SKM-1 (cell line): Measurements from ENCODE around the gene SDR42E2.
"Not testable (repeated sequence)": the region's sequence is repeated elsewhere in the genome, so short reads cannot be mapped to it uniquely, and the experiment has no call there.

ENCODE experiments used
- DNase-seq: peaks from one replicate; lab custom pipeline; 2025; ENCODE audit not compliant: unreplicated experiment; lab: John Stamatoyannopoulos, UW

SDR42E2 gene

DNA sequence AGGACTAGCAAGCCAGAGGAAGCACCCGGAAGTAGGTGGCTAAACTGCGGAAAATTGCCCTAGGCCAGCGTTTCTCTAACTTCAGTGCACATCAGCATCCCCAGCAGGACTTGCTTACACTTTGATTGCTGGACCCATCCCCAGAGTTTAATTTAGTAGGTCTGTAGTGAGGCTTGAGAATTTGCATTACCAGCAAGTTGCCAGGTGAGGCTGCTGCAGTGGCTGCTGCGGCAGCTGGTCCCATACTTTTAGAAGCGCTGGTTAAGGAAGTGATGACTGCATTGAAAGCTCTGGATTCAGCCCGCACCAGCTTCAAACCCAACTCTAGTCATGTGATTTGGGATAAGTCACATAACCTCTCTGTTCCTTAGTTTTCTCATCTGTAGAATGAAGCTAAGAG lies 48.0 kb downstream of the SDR42E2 start:
- DNase-seq = no peak

GRCh38 chr16:22210854-22211253 lies 48.5 kb downstream of the SDR42E2 start:
- no peak for DNase-seq

- no peak for DNase-seq
These were observed 50.9 kb downstream of the SDR42E2 start for GRCh38 chr16:22213236-22213635.

GRCh38 chr16:22213801-22214200 lies 51.5 kb downstream of the SDR42E2 start:
- DNase-seq = no peak

DNA sequence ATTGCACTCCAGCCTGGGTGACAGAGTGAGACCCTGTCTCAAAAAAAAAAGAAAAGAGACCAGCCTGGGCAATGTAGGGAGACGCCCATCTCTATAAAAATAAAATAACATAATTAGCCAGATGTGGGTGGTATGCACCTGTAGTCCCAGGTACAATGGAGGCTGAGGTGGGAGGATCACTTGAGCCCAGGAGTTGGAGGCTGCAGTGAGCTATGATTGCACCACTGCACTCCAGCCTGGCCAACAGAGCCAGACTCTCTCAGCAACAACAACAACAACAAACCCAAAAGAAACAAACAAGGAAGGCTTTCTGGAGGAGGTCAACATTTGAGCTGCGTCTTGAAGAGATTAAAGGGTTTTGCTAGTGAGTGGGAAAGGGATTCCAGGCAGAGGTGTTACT lies 52.1 kb downstream of the SDR42E2 start:
- DNase-seq = no peak

GRCh38 chr16:22214889-22215288 lies 52.6 kb downstream of the SDR42E2 start:
- DNase-seq = no peak

GRCh38 chr16:22216191-22216831 lies 54.0 kb downstream of the SDR42E2 start:
- no peak for DNase-seq

- DNase-seq = not testable (repeated sequence)
These were observed 54.5 kb downstream of the SDR42E2 start for GRCh38 chr16:22216832-22217225.

GRCh38 chr16:22217890-22218730 lies 55.8 kb downstream of the SDR42E2 start:
- DNase-seq = no peak

- DNase-seq = no peak
These were observed 57.2 kb downstream of the SDR42E2 start for GRCh38 chr16:22219389-22220068.

DNA sequence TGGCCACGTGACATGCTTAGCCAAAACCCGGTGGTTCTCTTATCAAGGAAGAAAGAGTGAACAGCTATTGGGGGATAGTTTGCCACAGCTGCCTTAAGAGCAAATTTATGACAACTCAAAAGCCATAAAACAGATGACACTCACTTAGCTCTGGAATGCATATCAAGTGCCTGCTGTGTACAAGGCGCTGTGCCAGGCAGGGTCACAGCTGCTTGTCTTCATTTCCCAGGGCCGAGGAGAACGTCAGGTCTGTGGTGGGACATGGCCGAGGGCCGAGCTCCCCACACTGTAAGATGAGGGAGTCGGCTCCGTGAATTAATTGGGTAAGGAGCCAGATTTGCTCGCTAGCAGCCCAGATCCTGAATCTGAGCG lies 57.7 kb downstream of the SDR42E2 start:
- no peak for DNase-seq

GRCh38 chr16:22220714-22221113 lies 58.4 kb downstream of the SDR42E2 start:
- no peak for DNase-seq

DNA sequence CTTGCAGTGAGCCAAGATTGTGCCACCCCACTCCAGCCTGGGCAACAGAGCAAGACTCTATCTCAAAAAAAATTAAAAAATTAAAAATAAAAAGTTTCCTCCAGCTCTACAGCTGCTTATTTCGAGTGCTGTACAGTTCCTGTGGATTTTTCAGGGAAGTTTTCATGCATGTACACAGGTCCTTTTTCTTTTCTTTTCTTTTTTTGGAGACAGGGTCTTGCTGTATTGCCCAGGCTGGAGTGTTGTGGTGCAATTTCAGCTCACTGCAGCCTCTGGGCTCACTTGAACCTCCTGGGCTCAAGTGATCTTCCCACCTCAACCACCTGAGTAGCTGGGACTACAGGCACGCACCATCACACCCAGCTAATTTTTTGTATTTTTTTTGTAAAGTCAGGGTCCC lies 59.7 kb downstream of the SDR42E2 start:
- no peak for DNase-seq

- no peak for DNase-seq
These were observed 60.7 kb downstream of the SDR42E2 start for GRCh38 chr16:22222998-22223397.

DNA sequence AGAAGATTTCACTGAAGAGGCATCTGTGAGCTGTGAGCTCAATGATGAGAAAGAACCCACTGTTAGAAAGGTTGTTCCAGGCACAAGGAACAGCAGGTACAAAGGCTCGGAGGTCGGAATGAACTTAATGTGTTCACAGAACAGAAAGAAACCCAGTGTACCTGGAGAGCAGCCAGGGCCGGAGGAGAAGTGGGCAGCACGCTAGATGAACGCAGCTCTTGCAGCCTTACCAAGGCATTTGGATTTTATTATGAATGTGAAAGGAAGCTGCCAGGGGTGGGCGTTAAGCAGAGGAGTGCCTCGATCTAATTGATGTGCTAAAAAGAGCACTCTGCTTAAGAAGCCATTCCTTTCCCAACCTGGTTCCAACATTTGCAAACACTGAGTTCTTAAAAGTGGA lies 62.8 kb downstream of the SDR42E2 start:
- no peak for DNase-seq

GRCh38 chr16:22229889-22230288 lies 67.6 kb downstream of the SDR42E2 start:
- no peak for DNase-seq

GRCh38 chr16:22232277-22233036 lies 70.2 kb downstream of the SDR42E2 start:
- no peak for DNase-seq

DNA sequence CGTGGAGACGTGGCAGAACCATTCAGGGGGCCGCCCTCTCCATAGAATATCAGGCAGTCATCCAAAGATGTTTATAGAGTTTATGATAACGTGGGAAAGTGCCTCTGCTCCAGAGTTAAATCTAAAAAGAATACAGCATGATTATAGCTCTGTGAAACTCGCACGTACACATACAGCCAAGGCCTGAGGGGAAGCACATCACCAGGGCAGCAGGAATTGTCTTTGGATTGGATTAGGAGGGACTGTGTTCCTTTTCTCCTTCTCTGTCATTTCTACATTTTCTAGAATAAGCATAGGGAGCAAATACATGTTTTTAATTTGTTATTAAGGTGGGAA lies 70.7 kb downstream of the SDR42E2 start:
- DNase-seq = no peak

DNA sequence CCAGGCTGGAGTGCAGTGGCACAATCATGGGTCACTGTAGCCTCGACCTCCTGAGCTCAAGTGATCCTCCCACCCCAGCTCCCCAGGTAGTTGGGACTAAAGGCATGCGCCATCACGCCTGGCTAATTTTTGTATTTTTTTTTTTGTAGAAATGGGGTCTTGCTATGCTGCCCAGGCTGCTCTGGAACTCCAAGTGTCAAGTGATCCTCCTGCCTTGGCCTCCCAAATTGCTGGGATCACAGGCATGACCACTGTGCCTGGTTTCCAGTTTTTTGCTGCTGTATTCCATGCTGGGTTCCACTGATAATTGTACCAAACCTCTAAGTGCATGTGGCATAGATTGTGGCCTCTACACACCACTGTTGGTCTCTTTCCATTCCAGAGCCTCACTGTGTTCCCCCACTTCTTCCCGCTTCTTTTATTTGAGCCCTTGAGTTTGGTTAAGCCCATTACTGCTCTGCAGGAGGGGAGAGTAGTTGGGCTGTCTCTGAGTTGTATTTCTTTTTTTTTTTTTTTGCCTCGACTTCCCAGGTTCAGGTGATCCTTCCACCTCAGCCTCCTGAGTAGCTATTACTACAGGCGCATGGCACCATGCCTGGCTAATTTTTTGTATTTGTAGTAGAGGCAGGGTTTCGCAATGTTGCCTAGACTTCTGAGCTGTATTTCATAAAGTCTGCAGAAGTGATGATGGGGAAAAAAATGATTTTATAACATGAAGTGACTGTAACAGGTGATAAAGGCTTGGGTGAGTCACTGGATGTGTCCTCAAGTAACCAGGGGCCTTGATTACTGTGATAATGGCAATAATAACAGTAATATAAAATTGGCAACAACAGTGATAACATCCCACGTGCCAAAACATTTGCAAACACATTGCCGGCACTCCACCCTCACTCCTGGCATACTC lies 73.8 kb downstream of the SDR42E2 start:
- no peak for DNase-seq

DNA sequence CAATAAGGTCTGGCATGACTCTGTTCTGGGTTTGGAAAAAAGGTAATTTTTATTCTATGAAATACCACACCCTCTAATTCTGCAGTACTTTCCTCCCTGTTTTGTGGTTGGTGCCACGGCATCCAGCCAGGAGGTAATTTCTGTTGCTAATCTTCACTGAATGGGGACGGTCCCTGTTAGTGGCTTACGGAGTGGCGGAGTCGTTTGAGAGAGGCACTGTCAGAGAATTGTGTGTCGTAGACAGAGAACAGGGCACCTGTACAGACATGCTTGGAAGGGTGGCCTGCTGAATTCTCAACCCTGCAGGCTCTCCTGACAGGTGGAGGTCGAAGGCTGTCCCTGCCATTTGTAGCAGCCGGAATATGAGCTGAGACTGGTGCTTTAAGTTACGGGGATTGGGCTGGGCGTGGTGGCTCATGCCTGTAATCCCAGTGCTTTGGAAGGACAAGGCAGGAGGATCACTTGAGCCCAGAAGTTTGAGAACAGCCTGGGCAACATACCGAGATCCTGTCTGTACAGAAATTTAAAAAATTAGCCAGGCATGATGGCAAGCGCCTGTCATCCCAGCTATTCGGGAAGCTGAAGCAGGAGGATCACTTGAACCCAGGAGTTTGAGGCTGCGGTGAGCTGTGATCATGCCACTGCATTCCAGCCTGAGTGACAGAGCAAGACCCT lies 77.0 kb downstream of the SDR42E2 start:
- no peak for DNase-seq
